GM19035 (cell line): ENCODE results near the gene RMND5A.

Source experiments
- ATAC-seq: cut with Tn5 transposase; IDR thresholded peaks from one replicate; pipeline ENCODE4 v1.9.1; 2021; ENCODE audit not compliant: unreplicated experiment

Gene RMND5A

DNA sequence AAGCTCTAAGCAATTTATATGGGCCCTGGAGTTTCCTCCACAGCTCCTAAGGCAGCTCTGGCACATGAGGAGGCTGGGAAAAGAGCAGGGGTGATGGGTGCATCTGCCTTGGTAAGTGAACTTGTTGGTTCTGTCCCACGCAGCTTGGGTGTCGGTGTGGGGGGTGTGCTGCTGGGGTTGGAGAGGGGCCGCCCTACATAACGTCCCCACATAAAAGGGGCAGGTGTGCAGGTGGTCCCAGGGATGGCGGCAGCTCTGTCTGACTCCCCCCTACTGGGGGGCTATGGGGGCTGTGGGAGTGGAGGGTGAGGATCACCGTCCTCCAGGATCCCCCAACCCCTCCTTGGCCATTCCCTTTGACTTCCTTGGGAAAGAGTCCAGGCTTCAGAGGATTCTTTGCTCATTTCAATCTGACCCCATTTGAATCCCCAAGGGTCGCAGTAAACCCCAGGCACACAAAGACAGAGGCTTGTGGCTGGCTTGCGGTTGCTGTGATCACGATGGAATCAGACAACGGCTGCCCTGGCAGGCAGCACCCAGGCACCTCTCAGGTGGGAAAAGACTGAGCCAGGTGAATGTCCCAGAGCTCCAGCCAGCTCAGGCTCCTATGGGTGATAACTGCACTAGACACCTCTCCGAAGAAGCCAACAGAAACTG lies 105.1 kb downstream of the RMND5A start:
- ATAC-seq: no peak

DNA sequence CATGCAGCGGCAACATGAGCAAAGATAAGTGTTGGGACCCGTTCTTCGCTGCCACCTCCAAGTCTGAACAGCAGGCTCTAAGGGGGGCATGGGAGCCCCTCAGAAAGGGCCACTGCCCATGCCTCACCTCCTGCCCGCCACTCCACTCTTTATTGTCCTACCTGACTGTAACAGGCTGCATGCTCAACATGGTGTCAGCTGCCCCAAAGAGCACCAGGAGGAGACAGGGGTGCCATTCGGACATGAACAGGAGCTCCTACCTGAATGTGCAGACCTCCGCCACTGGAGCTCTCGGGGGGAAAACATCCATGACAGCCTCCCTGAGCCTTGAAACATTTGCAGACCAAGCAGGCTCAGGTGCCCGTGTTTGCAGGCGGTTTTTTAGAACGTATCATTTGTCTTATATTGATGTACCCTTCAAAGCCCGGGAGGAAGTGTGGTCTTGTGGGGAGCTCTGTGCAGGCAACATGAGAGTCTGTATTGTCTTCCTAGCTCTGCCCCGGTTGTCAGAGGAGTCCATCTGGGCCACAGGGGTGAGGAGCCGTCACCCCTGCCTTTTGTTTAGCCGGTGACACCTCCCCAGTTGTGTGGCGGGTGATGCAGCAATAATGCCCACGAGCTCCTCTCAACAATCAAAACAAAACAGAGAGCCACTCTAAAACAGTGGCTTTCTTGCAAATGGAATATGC lies 105.7 kb downstream of the RMND5A start:
- ATAC-seq: no peak

DNA sequence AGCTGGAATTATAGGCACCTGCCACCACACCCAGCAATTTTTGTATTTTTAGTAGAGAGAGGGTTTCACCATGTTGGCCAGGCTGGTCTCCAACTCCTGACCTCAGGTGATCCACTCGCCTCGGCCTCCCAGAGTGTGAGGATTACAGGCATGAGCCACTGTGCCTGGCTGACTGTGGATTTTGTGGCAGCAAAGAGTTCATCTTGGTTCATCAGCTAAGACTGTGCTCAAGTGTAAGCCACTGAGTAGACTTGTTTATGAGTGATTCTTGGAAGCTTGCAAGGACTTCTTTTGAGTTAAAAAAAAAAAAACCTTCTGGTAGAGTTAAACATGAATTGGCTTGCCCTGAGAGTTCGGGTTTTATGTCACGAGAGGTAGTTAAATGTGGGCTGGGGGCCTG lies 106.9 kb downstream of the RMND5A start:
- no peak for ATAC-seq
